ENCODE data around the gene PLXDC2. TPM values are rescaled to one million over a fixed set of nuclear protein-coding genes. Genes with fewer than 3 reads are reported as not detected.
"Not testable (repeated sequence)": the region's sequence is repeated elsewhere in the genome, so short reads cannot be mapped to it uniquely, and the experiment has no call there.

PLXDC2 gene
- 1 to 10 TPM in 1 of 6 donors, under 1 TPM in 4, not detected in 1; 0.15 to 1.3 (median 0.35) TPM for polyA plus RNA-seq (ENCODE audit: low read depth in 6 of 6)

DNA sequence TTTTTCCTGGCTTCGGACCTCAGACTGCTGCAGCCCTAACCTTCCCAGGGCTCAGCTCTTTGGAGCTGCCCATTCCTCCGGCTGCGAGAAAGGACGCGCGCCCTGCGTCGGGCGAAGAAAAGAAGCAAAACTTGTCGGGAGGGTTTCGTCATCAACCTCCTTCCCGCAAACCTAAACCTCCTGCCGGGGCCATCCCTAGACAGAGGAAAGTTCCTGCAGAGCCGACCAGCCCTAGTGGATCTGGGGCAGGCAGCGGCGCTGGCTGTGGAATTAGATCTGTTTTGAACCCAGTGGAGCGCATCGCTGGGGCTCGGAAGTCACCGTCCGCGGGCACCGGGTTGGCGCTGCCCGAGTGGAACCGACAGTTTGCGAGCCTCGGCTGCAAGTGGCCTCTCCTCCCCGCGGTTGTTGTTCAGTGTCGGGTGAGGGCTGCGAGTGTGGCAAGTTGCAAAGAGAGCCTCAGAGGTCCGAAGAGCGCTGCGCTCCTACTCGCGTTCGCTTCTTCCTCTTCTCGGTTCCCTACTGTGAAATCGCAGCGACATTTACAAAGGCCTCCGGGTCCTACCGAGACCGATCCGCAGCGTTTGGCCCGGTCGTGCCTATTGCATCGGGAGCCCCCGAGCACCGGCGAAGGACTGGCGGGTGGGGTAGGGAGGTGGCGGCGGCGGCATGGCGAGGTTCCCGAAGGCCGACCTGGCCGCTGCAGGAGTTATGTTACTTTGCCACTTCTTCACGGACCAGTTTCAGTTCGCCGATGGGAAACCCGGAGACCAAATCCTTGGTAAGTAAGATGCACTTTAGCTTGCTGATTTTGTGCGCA is at the start of gene PLXDC2:
TSS of gene PLXDC2 (plus strand) at position 22 of the 820 bp plus-strand sequence.
- peak; percentile 50 to 66 for ATAC-seq (ENCODE audit: low read depth in 2 of 2)
- H3K9me3 Mint-ChIP-seq: peaks cover 0 to 5% (median 3%) of the 10 kb centered on the region in 7 donors
- peak within 1 kb of the TSS; percentile 77 to 90 (median 82) for H3K4me3 Mint-ChIP-seq
- H3K27ac Mint-ChIP-seq: peak within 1 kb of the TSS in 1 of 6 donors; percentile 88
- H3K36me3 Mint-ChIP-seq: no peaks in the 10 kb centered on the region
- H3K27me3 Mint-ChIP-seq: peaks cover 42 to 53% (median 49%) of the 10 kb centered on the region in 3 donors
- no peak for DNase-seq
- peaks cover 4 to 24% (median 19%) of the 10 kb centered on the region in 3 donors for H3K4me1 Mint-ChIP-seq

DNA sequence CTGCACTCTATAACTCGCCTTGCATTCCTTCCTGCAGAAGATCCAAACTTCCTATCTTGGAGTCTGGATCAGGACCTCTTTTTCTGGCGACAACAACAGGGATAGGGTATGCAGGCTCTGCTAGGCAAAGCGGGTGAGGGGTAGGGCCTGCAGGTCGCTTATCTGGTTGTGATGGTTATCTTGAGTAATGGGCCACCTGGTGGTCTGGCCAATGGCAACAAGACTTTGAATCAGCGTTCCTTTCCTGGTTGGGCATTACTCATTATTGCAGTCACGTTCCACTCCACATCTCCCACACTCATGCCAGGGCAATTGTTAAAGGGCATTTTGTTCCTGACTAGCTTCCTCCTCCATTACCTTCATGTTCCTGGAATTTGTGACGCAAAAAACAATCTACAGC is 48.4 kb upstream of the PLXDC2 start:
- Mint-ChIP-seq H3K36me3 (no peaks in the 10 kb centered on the region), H3K4me3 (no peak overlapping the region), H3K27ac (no peak overlapping the region), H3K4me1 (no peaks in the 10 kb centered on the region), H3K9me3 (peaks cover 0 to 9% (median 0%) of the 10 kb centered on the region in 7 donors), H3K27me3 (no peaks in the 10 kb centered on the region)
- no peak for ATAC-seq (ENCODE audit: low read depth in 2 of 2)
- no peak for DNase-seq

DNA sequence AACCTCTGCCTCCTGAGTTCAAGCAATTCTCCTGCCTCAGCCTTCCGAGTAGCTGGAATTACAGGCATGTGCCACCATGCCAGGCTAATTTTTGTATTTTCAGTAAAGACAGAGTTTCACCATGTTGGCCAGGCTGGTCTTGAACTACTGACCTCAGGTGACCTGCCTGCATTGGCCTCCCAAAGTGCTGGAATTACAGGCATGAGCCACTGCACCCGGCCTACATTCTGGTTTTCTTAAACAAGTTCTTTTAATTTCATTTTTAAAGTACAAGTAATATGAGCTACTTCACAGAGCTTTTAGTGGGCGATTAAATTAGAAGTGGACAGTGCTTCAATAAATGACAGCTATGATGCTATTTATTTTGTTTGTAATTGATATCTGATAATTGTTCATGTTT is 46.4 kb upstream of the PLXDC2 start:
- H3K36me3 Mint-ChIP-seq; H3K4me1 Mint-ChIP-seq; H3K27me3 Mint-ChIP-seq; H3K4me3 Mint-ChIP-seq; ATAC-seq (ENCODE audit: low read depth in 2 of 2); H3K9me3 Mint-ChIP-seq; H3K27ac Mint-ChIP-seq; DNase-seq: not testable (repeated sequence)

DNA sequence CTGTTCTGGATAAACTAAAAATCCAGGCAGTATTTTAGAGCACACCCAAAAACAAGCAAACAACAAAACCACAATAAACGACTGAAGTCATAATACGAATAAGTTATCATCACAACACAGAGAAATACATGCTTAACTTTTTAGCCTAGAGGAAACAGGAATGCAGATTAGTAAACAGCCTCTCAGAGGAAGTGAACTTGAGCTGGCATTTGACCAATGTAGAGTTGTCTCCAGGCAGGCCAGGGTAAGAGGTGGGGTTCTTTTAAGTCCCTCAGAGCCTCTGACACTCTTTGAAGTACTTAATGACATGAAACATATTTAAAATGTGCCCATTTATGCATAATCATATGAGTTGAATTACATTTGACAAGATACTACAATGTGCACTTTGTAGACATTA is 43.3 kb upstream of the PLXDC2 start:
- Mint-ChIP-seq H3K4me3 (no peak overlapping the region), H3K27me3 (no peaks in the 10 kb centered on the region), H3K27ac (no peak overlapping the region), H3K36me3 (no peaks in the 10 kb centered on the region), H3K4me1 (no peaks in the 10 kb centered on the region), H3K9me3 (peaks cover 0 to 4% (median 2%) of the 10 kb centered on the region in 7 donors)
- DNase-seq (no peak), ATAC-seq (ENCODE audit: low read depth in 2 of 2) (no peak)

DNA sequence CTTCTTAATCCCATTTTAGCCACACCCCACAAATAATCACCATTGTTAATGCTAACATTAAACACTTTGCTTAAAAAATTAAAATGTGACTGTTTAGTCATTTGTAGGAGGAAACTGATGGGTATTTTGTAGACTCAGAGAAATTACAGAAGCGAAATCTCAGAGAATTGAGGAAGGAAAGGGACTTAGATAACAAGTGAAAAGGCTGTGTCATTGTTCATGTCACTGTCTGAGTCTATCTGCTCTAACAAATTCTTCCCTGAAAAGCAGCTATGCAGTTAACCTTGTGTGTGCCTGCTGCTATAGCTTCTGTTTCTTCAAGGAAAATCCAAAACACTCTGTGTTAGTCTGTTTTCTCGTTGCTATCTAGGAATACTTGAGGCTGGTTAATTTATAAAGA is 40.9 kb upstream of the PLXDC2 start:
- Mint-ChIP-seq H3K27ac (no peak overlapping the region), H3K27me3 (no peaks in the 10 kb centered on the region), H3K36me3 (no peaks in the 10 kb centered on the region), H3K4me1 (no peaks in the 10 kb centered on the region), H3K9me3 (peaks cover 0 to 4% (median 2%) of the 10 kb centered on the region in 7 donors), H3K4me3 (no peak overlapping the region)
- ATAC-seq (ENCODE audit: low read depth in 2 of 2) (no peak), DNase-seq (no peak)

DNA sequence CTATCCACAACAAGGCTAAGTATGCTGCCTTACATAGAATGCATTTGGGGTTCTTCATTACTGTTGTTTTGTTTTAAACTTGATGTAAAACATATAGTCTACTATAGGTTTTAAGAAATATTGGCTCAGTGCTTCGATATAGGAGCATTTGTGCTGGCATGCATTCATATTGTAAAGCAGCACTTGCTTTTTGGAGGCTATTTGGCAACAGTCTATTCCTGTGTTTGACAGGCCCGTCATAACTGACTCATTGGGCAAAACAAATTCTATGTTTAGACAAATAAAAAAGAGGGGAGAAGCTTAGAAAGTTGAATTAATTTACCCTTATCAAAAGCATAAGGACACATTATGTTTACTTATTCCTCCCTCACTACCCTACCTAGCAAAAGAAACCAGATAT is 38.4 kb upstream of the PLXDC2 start:
- Mint-ChIP-seq H3K9me3 (peaks cover 0 to 6% (median 3%) of the 10 kb centered on the region in 7 donors), H3K27me3 (no peaks in the 10 kb centered on the region), H3K4me3 (no peak overlapping the region), H3K4me1 (no peaks in the 10 kb centered on the region), H3K27ac (peak overlapping the region in 1 of 6 donors; percentile 10), H3K36me3 (no peaks in the 10 kb centered on the region)
- DNase-seq (no peak), ATAC-seq (ENCODE audit: low read depth in 2 of 2) (no peak)

DNA sequence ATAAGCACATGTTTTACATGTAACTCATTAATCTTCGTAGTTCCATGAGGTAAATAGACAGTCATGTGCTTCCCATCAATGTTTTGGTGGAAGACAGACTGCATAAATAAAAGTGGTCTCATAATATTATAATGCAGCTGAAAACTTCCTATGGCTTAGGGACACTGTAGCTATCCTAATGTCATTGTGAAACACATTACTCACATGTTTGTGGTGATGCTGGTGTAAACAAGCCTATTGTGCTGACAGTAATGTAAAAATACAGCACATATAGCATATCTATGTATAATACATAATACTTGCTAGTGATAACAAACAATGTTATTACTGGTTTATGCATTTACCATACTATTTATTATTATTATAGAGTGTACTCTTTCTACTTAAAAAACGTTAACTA is 37.2 kb upstream of the PLXDC2 start:
- Mint-ChIP-seq H3K4me3 (no peak overlapping the region), H3K27ac (no peak overlapping the region), H3K27me3 (no peaks in the 10 kb centered on the region), H3K36me3 (no peaks in the 10 kb centered on the region), H3K4me1 (no peaks in the 10 kb centered on the region), H3K9me3 (peaks cover 0 to 6% (median 3%) of the 10 kb centered on the region in 7 donors)
- ATAC-seq (ENCODE audit: low read depth in 2 of 2) (no peak), DNase-seq (no peak)

DNA sequence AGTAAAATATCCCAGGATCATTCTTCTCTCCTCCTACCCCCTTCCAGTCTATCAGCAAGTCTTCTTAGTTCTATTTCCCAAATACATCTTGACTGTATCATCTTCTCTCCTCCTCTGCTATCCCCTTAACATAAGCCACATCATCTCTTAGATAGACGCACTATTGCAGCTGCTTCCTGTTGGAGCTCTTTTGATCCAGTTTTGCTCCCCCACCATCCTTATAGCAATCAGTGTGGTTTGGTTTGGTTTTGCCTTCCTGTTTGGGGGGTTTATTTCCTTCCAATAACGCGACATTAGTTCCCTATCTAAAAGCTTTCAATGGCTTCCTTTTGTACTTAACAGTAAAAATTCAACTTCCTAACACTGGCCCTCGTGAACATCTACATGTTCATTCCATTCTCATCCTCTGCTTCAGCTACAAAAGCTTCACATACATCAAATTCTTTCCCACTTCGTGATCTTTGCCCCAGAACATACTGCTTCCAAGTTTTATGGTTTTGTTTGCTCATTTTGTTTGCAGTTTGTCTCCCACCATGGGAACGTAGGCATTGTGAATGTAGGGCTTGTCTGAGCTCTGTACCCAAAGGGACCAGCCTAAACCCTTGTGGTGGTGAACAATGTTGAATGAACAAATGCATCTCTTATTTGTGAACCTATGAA is 33.7 kb upstream of the PLXDC2 start:
- ATAC-seq (ENCODE audit: low read depth in 2 of 2): no peak
- Mint-ChIP-seq H3K9me3 (peaks cover 0 to 5% (median 0%) of the 10 kb centered on the region in 7 donors), H3K27me3 (no peaks in the 10 kb centered on the region), H3K27ac (no peak overlapping the region), H3K36me3 (no peaks in the 10 kb centered on the region), H3K4me3 (no peak overlapping the region), H3K4me1 (no peaks in the 10 kb centered on the region)
- no peak for DNase-seq

DNA sequence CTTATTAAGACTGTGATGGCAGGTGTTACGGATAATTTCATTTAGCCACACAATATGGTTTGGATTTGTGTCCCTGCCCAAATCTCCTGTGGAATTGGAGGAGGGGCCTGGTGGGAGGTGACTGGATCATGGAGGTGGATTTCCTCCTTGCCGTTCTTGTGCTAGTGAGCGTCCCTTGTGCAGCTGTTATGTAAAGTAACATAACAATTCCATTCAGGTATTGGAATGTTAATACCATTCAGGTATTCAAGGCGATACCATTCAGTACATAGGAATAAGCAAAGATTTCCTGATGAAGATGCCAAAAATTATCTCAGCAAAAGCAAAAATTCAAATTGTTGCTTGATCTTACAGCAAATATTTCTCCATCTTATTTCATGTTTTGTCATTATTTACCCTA is 32.5 kb upstream of the PLXDC2 start:
- DNase-seq: no peak
- H3K36me3 Mint-ChIP-seq: no peaks in the 10 kb centered on the region
- peaks cover 0 to 4% (median 0%) of the 10 kb centered on the region in 3 donors for H3K4me1 Mint-ChIP-seq
- ATAC-seq (ENCODE audit: low read depth in 2 of 2): no peak
- H3K9me3 Mint-ChIP-seq: peaks cover 0 to 5% (median 0%) of the 10 kb centered on the region in 7 donors
- peaks cover 0 to 5% (median 0%) of the 10 kb centered on the region in 3 donors for H3K27me3 Mint-ChIP-seq
- no peak overlapping the region for H3K4me3 Mint-ChIP-seq
- H3K27ac Mint-ChIP-seq: no peak overlapping the region

DNA sequence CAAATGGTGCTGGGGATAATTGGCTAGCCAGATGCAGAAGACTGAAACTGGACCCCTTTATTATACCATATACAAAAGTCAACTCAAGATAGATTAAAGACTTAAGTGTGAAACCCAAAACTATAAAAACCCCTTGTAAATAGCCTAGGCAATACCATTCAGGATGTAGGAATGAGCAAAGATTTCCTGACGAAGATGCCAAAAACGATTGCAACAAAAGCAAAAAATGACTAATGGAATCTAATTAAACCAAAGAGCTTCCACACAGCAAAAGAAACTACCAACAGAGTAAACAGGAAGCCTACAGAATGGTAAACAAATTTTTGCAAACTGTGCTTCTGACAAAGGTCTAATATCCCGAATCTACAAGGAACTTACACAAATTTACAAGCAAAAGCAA is 30.9 kb upstream of the PLXDC2 start:
- H3K9me3 Mint-ChIP-seq: peaks cover 0 to 5% (median 0%) of the 10 kb centered on the region in 7 donors
- ATAC-seq (ENCODE audit: low read depth in 2 of 2): no peak
- no peaks in the 10 kb centered on the region for H3K36me3 Mint-ChIP-seq
- H3K4me3 Mint-ChIP-seq: no peak overlapping the region
- peaks cover 0 to 6% (median 5%) of the 10 kb centered on the region in 3 donors for H3K27me3 Mint-ChIP-seq
- H3K27ac Mint-ChIP-seq: no peak overlapping the region
- peaks cover 0 to 4% (median 0%) of the 10 kb centered on the region in 3 donors for H3K4me1 Mint-ChIP-seq
- DNase-seq: no peak

DNA sequence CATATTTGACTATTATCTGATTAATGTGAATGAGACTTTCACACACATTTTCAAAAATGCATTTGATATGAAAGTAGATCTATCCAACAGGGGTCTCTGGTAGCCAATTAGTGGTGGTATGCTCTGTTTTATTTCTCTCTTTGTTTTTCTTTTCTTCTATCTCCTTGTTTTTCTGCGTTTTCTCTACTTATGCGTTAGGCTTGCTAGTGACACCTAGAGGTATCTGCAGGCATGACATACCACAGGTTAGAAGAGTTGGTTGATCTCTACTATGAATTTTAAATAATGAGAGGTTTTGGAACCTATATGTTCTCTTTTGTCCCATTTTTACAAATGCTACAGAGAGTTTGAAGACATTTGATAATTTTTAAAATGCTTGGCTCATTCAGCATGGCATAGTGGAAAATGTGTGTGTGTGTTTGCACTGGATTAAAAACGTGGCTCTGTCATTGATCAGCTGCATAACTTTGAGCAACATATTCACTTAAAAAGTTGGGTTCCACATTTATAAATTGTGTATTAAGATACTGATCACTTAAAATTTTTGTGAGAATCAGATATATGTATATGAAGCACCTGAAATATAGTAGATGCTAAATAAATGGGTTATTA is 28.1 kb upstream of the PLXDC2 start:
- Mint-ChIP-seq H3K36me3 (no peaks in the 10 kb centered on the region), H3K27me3 (peaks cover 0 to 6% (median 5%) of the 10 kb centered on the region in 3 donors), H3K27ac (no peak overlapping the region), H3K4me1 (peaks cover 0 to 4% (median 0%) of the 10 kb centered on the region in 3 donors), H3K9me3 (peaks cover 0 to 3% (median 0%) of the 10 kb centered on the region in 7 donors), H3K4me3 (no peak overlapping the region)
- DNase-seq: no peak
- ATAC-seq (ENCODE audit: low read depth in 2 of 2): no peak

DNA sequence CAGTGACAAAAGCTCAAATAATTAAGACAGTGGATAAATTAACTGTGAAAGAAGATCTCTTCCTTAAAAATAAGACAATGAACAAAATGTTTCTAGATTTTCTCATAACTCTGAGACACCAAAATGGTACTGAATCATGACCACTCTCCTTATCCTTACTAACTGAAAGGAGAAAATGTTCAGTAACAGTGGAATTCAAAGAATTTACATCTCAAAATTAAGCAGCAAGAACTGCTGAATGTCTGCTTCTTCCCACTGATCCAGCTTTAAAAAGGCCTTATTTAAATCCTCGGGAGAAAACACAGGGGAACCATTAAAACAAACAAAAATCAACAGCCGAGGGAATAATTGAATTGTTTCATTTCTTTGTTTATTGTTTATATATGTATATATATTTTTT is 27.3 kb upstream of the PLXDC2 start:
- no peak overlapping the region for H3K4me3 Mint-ChIP-seq
- no peak for ATAC-seq (ENCODE audit: low read depth in 2 of 2)
- H3K27ac Mint-ChIP-seq: no peak overlapping the region
- no peak for DNase-seq
- peaks cover 0 to 4% (median 0%) of the 10 kb centered on the region in 3 donors for H3K4me1 Mint-ChIP-seq
- peaks cover 0 to 6% (median 5%) of the 10 kb centered on the region in 3 donors for H3K27me3 Mint-ChIP-seq
- H3K36me3 Mint-ChIP-seq: no peaks in the 10 kb centered on the region
- H3K9me3 Mint-ChIP-seq: peaks cover 0 to 3% (median 0%) of the 10 kb centered on the region in 7 donors

DNA sequence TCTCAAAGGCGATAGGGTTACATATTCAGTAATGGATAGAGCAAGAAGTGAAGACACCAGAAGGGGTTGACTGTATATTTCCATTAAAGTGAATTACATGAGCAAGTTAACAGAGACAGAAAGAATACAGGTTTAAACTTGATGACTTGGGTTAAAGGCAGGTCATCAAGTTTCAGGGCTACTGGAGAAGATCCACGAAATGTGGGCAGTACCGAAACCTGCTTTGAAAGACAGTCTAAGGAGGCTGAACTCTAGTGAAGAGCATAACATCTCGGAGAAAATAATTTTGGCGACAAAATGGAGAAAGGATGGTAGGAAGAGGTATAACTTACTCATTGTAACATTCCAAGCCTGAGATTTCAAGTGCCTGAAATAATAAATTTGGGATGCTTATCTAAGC is 26.6 kb upstream of the PLXDC2 start:
- H3K4me3 Mint-ChIP-seq: no peak overlapping the region
- H3K27me3 Mint-ChIP-seq: peaks cover 0 to 6% (median 5%) of the 10 kb centered on the region in 3 donors
- no peak for ATAC-seq (ENCODE audit: low read depth in 2 of 2)
- H3K36me3 Mint-ChIP-seq: no peaks in the 10 kb centered on the region
- DNase-seq: no peak
- peaks cover 0 to 4% (median 0%) of the 10 kb centered on the region in 3 donors for H3K4me1 Mint-ChIP-seq
- no peak overlapping the region for H3K27ac Mint-ChIP-seq
- peaks cover 0 to 3% (median 0%) of the 10 kb centered on the region in 7 donors for H3K9me3 Mint-ChIP-seq

Data from naive B cell (primary cell).